SJCRH30 (cell line): ENCODE data around the gene ZNF575. TPM values are rescaled to one million over a fixed set of nuclear protein-coding genes. Genes with fewer than 3 reads are reported as not detected.
A peak's percentile ranks its signal among the peaks of the same experiment; 100 is the strongest.
"Not testable (repeated sequence)": the region's sequence is repeated elsewhere in the genome, so short reads cannot be mapped to it uniquely, and the experiment has no call there.

Experiments
- DNase-seq, 2 experiments: peaks; one replicate each; pipeline ENCODE4 v3.0.0-alpha.2; 2015 to 2020
- H3K27ac ChIP-seq: fragments of 250-450 bp; sonication (Bioruptor Pico); 2 replicates; pipeline ENCODE4 v1.5.1; 2020; ENCODE audit warnings: mild to moderate bottlenecking, moderate library complexity
- H3K27me3 ChIP-seq: fragments of 250-450 bp; sonication (Bioruptor Pico); 2 replicates; pipeline ENCODE4 v1.5.1; 2020; ENCODE audit warnings: mild to moderate bottlenecking, moderate library complexity
- H3K36me3 ChIP-seq: fragments of 250-450 bp; sonication (Bioruptor Pico); 2 replicates; pipeline ENCODE4 v1.5.1; 2020; ENCODE audit warnings: mild to moderate bottlenecking, moderate library complexity
- H3K4me1 ChIP-seq: fragments of 250-450 bp; sonication (Bioruptor Pico); 2 replicates; pipeline ENCODE4 v1.5.1; 2020; ENCODE audit warnings: mild to moderate bottlenecking, moderate library complexity
- H3K4me3 ChIP-seq: fragments of 250-450 bp; sonication (Bioruptor Pico); 2 replicates; pipeline ENCODE4 v1.5.1; 2020; ENCODE audit warnings: mild to moderate bottlenecking, moderate library complexity
- H3K9me3 ChIP-seq: fragments of 250-450 bp; sonication (Bioruptor Pico); replicated peaks from 2 replicates; pipeline ENCODE4 v1.5.1; 2020; ENCODE audit warnings: mild to moderate bottlenecking, moderate library complexity
- total RNA-seq: library from RNA; depleted of rRNA; stranded (reverse); fragments of >200 nt; shearing (Covaris generic); gene quantifications from 2 replicates; pipeline ENCODE4 v1.2.3, GENCODE V29; 2014

ZNF575 gene
- total RNA-seq, 1 experiment from 2014 or later = not detected

DNA sequence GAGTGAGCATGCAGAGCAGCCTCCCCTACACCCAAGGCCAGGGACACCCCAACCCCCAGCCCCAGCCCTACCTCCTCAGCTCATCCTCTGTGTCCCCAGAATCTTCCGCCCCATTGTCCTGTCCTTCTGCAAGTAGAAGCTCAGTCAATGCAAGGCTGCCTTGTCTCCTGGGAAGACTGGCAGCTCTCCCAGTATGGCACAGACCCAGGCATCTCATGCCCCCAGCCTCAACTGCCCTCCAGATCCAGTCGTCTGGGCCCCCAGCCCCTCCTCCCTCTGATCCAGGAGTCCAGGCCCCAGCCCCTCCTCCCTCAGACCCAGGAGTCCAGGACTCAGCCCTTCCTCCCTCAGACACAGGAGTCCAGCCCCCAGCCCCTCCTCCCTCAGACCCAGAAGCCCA, 13.0 kb downstream of the ZNF575 start:
- Histone ChIP-seq H3K36me3 (peaks cover 39% of the 10 kb centered on the region), H3K27me3 (no peaks in the 10 kb centered on the region), H3K4me1 (no peaks in the 10 kb centered on the region), H3K4me3 (no peak overlapping the region), H3K27ac (no peak overlapping the region), H3K9me3 (no peaks in the 10 kb centered on the region)
- no peak for DNase-seq

DNA sequence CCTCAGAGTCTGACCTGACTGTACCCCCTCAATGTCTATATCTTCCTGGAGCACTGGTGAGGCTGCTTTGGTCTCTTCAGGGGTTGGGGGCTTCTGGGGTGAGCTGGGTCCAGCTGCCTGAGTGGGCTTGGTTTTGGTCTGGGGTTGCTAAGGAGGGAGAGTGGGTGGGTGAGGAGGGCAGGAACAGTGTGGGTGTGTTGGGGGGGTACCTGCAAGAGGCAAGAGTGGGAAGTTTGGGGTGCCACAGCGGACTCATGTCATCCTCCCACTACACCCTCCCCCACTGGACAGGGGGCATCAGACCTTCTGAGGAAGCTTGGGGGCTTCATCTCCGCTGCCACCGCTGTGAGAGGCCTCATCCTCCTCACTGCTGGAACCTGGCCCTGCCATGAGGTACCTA, 13.6 kb downstream of the ZNF575 start:
- Histone ChIP-seq H3K4me1 (no peaks in the 10 kb centered on the region), H3K27ac (no peak overlapping the region), H3K9me3 (no peaks in the 10 kb centered on the region), H3K36me3 (peaks cover 42% of the 10 kb centered on the region), H3K27me3 (no peaks in the 10 kb centered on the region), H3K4me3 (no peak overlapping the region)
- DNase-seq = no peak

DNA sequence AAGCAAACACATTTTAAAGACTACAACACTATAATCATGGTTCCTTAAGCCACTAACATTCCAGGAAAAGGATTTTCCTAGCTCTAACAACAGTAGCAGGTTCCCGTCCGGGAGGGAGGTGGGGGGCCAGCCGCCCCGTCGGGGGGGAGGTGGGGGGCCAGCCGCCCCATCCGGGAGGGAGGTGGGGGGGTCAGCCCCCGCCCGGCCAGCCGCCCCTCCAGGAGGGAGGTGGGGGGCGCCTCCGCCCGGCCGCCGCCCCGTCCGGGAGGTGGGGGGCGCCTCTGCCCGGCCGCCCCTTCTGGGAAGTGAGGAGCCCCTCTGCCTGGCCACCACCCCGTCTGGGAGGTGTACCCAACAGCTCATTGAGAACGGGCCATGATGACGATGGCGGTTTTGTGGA, 14.9 kb downstream of the ZNF575 start:
- not testable (repeated sequence) for H3K27ac ChIP-seq, H3K4me3 ChIP-seq, H3K4me1 ChIP-seq, H3K9me3 ChIP-seq, H3K27me3 ChIP-seq, DNase-seq
- H3K36me3 ChIP-seq = peaks cover 35% of the 10 kb centered on the region

DNA sequence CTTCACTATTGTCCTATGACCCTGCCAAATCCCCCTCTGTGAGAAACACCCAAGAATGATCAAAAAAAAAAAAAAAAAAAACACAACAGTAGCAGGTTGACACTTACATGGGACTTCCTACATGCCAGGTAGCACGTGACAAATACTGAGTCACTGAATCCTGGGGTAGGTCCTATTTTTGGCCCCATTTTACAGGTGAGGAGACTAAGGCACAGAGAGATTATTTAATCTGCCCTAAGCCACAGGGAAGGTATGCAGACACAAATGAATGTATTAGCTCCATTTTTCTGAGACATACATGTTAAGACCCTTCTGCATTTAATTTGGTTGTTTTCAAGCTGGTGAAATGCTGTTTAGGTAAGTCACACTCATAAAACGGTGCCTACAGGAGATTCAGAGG, 15.7 kb downstream of the ZNF575 start:
- peaks cover 31% of the 10 kb centered on the region for H3K36me3 ChIP-seq
- DNase-seq = no peak
- no peak overlapping the region for H3K4me3 ChIP-seq
- H3K27me3 ChIP-seq = no peaks in the 10 kb centered on the region
- H3K4me1 ChIP-seq = peaks cover 12% of the 10 kb centered on the region
- H3K9me3 ChIP-seq = no peaks in the 10 kb centered on the region
- no peak overlapping the region for H3K27ac ChIP-seq

DNA sequence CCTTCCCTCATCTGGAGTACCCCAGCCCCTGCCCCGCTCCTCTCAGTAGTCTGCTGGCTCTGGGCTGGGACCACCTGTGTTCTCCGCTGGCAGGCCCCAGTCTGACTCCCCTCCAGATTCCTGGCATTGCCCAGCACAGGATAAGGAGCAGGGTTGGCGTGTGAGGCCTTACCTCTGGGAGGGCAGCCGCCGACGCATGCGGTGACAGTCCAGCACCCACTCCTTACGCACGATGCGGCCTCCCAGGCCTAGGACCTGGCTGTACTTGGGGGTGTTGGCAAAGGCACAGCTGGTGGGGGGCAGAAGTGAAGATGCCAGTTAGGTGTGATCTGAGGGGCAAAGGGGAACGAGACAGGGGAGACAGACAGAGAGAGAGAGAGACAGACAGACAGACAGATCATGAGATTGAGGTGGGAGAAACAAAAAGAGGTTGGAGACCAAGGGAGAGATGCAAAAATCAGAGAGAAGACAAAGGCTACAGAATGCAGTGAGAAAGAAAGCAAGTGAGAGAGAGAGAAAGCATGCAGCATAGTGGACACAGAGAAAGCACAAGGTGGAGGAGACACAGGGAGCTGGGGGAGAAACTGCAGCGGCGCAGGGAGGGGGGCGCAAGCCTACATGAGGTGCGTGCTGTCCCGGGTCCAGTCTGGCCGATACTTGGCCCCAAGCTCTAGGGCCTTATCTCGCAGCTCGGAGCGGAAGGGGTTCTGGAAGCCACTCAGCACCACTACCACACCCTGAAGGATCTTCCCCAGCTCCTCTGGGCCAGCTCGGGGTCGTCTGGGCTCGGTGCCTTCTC, 18.6 kb downstream of the ZNF575 start:
- peaks cover 30% of the 10 kb centered on the region for H3K36me3 ChIP-seq
- no peak for DNase-seq

DNA sequence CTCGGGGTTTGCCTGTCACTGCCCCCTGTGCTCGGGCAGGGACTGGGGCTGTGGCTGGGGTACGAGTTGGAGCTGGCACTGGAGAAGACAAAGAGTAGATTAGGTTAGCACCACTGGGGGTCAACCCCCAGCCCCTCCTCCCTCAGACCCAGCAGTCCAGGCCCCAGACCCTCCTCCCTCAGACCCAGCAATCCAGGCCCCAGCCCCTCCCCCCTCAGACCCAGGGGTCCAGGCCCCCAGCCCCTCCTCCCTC, 19.1 kb downstream of the ZNF575 start:
- H3K27ac ChIP-seq = no peak overlapping the region

More for the DNA sequence above, 18.6 kb downstream of the ZNF575 start:
- H3K27me3 ChIP-seq = no peaks in the 10 kb centered on the region
- H3K4me3 ChIP-seq = no peak overlapping the region
- H3K27ac ChIP-seq = no peak overlapping the region
- H3K4me1 ChIP-seq = peaks cover 12% of the 10 kb centered on the region
- no peaks in the 10 kb centered on the region for H3K9me3 ChIP-seq

DNA sequence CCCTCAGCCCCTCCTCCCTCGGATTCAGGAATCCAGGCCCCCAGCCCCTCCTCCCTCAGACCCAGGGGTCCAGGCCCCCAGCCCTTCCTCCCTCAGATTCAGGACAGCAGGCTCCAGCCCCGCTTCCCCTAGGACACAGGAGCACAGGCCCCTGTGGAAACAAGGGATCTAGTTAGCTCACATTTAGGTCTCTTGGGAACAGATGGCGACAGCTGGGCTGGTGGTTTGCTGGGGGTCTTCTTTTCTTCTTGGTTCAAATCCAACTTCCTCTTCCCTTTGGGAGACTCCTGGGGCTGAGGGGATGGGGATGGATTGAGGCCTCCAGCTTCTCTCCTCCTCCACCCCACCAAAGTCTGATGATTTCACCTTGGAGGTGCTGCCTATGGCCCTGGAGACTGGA, 19.6 kb downstream of the ZNF575 start:
- Histone ChIP-seq H3K27me3 (no peaks in the 10 kb centered on the region), H3K9me3 (no peaks in the 10 kb centered on the region), H3K27ac (peak overlapping the region; percentile 61), H3K36me3 (peaks cover 30% of the 10 kb centered on the region), H3K4me3 (no peak overlapping the region), H3K4me1 (peaks cover 12% of the 10 kb centered on the region)
- peak; percentile 85 to 92 for DNase-seq

More for the DNA sequence above, 19.1 kb downstream of the ZNF575 start:
- Histone ChIP-seq H3K4me3 (no peak overlapping the region), H3K4me1 (peaks cover 12% of the 10 kb centered on the region), H3K9me3 (no peaks in the 10 kb centered on the region), H3K36me3 (peaks cover 30% of the 10 kb centered on the region), H3K27me3 (no peaks in the 10 kb centered on the region)
- DNase-seq = no peak

DNA sequence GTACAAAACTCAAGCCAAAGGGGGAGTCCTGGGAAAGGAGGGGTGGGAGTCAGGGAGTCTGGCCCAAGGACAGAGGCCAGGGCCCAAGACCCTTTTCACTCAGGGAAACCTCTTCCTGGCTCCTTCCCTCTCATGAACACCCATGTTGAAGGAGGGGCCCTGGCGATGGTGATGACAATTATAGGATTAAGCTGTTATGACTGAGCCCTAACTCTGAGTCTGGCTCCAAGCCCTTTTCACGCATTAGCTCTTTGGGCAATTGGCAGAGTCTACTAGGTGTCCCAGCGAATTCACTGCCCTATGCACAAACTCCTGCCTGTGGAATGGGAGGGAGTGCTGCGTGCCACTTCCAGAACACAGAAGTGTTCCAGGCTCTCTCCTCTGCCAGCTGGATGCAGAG, 20.7 kb downstream of the ZNF575 start:
- Histone ChIP-seq H3K36me3 (peaks cover 32% of the 10 kb centered on the region), H3K4me1 (peaks cover 12% of the 10 kb centered on the region), H3K27ac (no peak overlapping the region; the same call in 1 of the 2 replicates), H3K9me3 (no peaks in the 10 kb centered on the region), H3K4me3 (no peak overlapping the region), H3K27me3 (no peaks in the 10 kb centered on the region)
- DNase-seq = peak in 1 of 2 experiments; percentile 30

DNA sequence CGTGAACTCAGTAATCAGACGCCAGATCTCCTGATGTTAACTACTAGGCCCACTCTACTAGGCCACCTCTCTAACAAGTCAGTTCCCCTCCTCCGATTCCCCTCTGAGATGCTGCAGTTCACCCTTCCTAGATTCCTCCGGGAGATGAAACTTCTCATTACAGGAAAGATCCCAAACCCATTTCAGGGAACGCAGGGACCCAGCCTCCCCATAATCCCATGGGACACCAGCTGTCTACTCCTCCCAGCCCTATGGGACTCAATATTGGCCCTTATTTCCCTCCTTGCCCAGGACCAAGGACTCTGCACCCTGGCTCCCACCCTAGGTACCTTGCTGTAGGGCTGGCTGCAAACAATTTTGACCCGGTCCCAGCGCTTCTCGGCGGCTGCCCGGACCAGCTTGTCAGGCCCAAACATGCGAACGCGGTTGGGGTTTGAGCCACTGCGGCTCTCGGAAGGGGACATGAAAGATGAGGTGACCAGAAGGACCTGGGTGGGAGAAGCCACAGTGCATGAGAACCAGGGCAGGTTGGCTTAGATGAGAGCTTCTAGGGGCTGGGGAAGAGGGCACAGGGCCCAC, 21.4 kb downstream of the ZNF575 start:
- DNase-seq = no peak
- Histone ChIP-seq H3K36me3 (peaks cover 27% of the 10 kb centered on the region), H3K4me1 (peaks cover 12% of the 10 kb centered on the region), H3K27me3 (no peaks in the 10 kb centered on the region), H3K4me3 (no peak overlapping the region), H3K27ac (no peak overlapping the region), H3K9me3 (no peaks in the 10 kb centered on the region)

DNA sequence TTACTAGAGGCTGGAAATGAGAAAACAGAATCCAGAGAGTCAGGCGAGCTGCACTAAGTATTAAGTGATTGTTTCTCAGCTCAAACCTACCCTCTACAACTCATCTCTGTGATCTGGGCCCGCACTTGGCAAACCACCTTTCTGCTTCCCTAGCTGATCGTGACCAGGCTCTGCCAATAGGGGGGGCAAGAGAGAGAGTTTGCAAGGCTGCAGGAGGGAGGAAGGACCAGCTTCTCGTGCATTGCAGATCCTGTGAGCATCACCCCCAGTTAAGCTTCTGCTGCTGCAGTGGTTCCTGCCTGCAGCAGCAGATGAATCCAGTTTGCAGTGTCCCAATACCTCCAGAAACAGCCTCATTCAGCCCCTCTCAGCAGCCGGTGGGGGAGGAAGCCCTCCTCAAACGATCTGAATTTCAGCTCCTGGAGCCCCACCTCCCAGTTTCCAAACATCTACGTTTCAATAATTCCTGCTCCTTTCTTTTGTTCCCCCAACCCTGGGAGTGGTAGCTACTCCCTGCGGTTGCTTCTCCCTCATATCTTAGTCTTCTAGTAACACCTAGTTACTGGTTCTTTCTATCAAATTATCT, 22.3 kb downstream of the ZNF575 start:
- H3K36me3 ChIP-seq = peaks cover 26% of the 10 kb centered on the region
- peaks cover 12% of the 10 kb centered on the region for H3K4me1 ChIP-seq
- peak; percentile 67 to 78 for DNase-seq
- no peak overlapping the region for H3K27ac ChIP-seq
- H3K27me3 ChIP-seq = no peaks in the 10 kb centered on the region
- H3K4me3 ChIP-seq = no peak overlapping the region
- no peaks in the 10 kb centered on the region for H3K9me3 ChIP-seq

DNA sequence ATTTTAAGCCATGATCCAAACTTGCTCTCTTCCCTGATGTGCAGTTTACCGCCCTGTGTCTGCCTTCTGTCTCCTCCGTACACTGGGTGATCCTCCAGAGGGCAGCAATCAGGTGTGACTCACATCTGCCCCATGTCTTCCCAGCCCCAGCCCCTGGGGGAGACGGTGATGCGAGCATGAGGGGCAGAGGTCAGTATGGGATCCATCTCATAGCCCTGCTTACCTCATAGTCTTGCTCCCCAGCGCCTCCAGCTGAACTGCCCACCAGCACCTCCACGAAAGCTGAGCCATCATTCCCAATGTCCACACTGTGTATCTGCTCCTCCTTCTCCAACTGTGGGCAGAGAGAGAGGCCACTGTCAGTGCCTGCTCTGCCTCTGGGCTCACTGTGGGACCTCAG, 27.7 kb downstream of the ZNF575 start:
- Histone ChIP-seq H3K27me3 (no peaks in the 10 kb centered on the region), H3K4me1 (no peaks in the 10 kb centered on the region), H3K9me3 (no peaks in the 10 kb centered on the region), H3K4me3 (no peak overlapping the region), H3K27ac (no peak overlapping the region), H3K36me3 (peaks cover 7% of the 10 kb centered on the region)
- DNase-seq = no peak

DNA sequence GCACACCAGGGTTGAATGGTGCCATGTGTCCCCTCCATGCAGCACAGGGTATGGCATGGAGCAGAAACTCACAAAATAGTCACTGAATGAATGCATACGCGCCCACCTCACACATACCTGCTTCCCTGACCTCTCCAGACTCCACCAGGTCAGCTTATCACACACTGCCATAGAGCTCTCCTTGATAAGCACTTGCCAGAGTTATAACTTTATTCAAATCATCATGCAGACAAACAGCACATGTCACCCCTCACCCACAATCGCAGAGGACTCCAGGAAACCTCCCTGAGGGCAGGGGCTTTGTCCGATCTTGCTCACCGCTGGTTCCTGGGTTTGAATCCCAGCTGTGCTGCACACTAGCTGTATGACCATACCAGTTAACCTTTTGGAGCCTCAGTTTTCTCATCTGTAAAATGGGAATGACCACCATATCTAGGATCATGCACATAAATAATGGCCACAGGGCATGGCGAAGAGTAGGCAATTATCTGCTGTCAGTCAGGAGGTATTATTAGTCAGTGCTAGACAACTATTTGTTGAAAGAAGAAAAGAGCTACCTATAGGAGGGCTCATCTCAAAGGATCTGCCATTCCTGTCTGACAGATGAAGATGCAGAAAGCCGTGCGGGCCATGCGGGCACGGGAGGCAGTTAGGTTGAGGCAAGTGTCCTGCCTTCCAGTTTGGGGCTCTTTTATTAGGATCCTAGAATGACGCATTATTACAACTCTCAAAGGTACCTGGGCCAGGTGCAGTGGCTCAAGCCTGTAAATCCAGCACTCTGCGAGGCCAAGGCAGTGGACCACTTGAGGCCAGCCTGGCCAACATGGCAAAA, 28.4 kb downstream of the ZNF575 start:
- DNase-seq = no peak
- Histone ChIP-seq H3K27me3 (no peaks in the 10 kb centered on the region), H3K4me1 (no peaks in the 10 kb centered on the region)

DNA sequence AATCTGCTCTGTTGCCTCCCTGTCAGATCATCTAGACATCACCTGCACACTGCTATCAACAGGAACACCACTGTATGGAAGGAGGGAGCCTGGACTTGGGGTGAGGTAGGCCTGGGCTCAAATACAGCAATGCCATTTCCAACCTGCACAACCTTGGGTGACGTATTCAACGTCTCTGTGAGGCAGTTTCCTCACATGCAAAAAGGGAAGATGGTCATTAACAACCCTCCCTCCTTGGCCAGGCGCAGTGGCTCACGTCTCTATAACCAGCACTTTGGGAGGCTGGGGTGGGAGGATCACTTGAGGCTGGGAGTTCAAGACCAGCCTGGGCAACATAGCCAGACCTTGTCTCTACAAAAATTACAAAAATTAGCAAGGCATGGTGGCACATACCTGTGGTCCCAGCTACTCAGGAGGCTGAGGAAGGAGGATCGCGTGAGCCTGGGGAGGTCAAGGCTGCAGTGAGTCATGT, 29.3 kb downstream of the ZNF575 start:
- Histone ChIP-seq H3K27ac (no peak overlapping the region), H3K4me1 (no peaks in the 10 kb centered on the region), H3K9me3 (no peaks in the 10 kb centered on the region), H3K27me3 (no peaks in the 10 kb centered on the region), H3K36me3 (peaks cover 6% of the 10 kb centered on the region), H3K4me3 (no peak overlapping the region)
- DNase-seq = no peak

More for the DNA sequence above, 28.4 kb downstream of the ZNF575 start:
- Histone ChIP-seq H3K27ac (no peak overlapping the region), H3K36me3 (peaks cover 6% of the 10 kb centered on the region), H3K9me3 (no peaks in the 10 kb centered on the region), H3K4me3 (no peak overlapping the region)

DNA sequence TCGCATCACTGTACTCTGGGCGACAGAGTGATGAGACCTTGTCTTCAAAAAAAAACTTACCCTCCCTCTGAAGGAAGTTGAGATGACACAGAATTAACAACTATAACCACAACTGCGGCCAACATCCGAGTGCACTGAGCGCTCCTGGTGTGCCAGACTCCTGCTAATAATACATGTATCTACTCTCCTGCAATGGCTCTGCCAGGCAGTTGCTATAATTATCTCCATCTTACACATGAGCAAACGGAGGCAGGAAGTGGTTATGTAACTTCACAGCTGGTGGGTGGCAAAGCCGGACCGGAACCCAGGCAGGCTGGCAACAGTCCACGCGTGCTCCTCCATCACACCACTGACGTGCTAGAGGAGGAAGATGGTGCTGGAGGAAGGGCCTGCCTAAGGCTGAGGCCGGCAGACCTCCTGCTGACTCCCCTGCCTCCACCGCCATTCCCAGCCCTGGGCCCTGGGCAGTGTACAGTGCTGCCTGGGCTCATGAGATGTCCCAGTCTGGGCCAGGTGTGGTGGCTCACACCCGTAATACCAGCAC, 29.8 kb downstream of the ZNF575 start:
- Histone ChIP-seq H3K4me3 (no peak overlapping the region), H3K9me3 (no peaks in the 10 kb centered on the region), H3K36me3 (peaks cover 6% of the 10 kb centered on the region), H3K4me1 (no peaks in the 10 kb centered on the region), H3K27me3 (no peaks in the 10 kb centered on the region), H3K27ac (no peak overlapping the region; the same call in 1 of the 2 replicates)
- DNase-seq = peak; percentile 30 to 44
